ENCODE results near the gene PAFAH1B1.
"Not testable (repeated sequence)": the region's sequence is repeated elsewhere in the genome, so short reads cannot be mapped to it uniquely, and the experiment has no call there.

The PAFAH1B1 gene

DNA sequence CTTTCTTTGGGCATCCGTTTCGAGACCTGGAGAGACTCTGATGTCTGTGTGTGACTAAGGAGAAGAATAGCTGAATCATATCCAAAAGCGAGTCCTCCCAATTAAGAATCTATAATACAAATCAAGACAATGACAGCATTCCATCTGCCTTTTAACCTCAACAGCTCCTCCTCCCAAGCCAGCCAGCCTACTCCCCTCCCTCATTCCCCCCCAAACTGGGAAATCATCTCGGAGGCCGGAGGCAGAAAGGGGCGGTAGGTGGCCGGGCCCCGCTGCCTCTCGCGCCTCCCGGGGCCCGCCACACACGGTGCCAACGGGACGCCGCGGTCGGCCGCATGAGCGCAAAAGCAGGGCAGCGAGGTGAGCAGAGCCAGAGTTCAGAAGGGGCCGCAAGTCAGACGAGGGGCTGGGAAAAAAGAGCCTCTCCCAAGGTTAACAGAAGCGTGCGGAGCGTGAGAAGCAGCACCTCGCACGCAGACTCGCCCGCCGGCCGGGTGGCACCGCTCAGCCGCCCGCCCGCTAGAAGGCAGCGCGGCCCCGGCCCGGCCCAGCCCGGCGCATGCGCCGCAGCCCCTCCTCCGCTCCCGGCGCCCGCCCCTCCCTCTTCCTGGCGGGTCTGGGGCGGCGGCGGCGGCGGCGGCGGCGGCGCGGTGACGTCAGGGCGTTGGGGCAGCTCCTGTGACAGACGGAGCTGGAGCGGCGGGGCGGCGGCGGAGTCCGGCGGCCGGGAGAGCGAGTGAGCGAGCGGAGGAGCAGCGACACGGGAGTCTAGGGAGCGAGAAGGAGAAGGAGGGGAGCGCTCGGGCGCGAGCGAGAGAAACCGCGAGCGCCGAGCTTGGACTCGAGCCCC lies at the start of gene PAFAH1B1:
TSS of gene PAFAH1B1 (plus strand) at position 684 of the 850 bp plus-strand sequence. CDS start 44,635 bp downstream, outside the sequence.
- no peak for TF ChIP-seq ZNF274 (IDR thresholded peaks at IDR 0.05; ENCODE audit: low read depth, low read length)
- peak within 1 kb of the TSS; percentile 94 for H3K4me3 ChIP-seq (ENCODE audit: low read length)

DNA sequence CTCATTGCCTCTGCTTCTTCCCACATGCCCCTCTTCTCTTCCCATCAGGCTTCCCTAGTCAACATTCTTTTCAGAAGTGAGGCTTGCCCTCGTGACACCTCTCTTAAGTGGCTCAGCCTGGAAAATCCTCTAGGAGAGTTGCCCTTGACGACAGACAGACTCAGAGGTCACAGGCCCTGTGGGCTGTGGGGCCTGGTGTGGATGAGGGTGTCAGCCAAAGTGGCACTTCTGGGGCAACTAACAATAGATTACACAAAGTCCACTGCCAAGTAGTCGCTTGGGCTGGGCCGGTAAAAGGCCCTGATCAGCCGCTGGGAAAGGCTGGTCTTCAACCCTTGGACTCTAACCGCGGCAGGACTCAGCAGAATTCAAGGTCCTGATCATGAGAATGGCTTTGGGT lies 48.1 kb upstream of the PAFAH1B1 start:
- H3K4me3 ChIP-seq (ENCODE audit: low read length) = no peak overlapping the region
- TF ChIP-seq ZNF274 (IDR thresholded peaks at IDR 0.05; ENCODE audit: low read depth, low read length) = no peak

DNA sequence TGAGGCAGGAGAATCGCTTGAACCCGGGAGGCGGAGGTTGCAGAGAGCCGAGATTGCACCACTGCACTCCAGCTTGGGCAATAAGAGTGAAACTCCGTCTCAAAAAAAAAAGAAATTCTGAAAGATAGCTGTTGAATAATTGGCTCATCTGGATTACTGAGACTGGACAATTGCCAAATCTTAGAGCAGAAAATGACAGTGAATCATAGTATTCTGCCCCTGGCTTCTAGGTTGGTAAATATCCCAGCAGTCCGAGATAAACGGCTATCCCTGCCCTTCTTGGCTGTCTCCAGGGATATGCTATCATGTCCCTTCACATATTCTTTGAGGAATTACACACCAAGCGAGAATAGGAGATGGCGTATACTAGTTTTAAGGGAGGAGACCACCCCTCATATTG lies 46.3 kb upstream of the PAFAH1B1 start:
- no peak overlapping the region for H3K4me3 ChIP-seq (ENCODE audit: low read length)

DNA sequence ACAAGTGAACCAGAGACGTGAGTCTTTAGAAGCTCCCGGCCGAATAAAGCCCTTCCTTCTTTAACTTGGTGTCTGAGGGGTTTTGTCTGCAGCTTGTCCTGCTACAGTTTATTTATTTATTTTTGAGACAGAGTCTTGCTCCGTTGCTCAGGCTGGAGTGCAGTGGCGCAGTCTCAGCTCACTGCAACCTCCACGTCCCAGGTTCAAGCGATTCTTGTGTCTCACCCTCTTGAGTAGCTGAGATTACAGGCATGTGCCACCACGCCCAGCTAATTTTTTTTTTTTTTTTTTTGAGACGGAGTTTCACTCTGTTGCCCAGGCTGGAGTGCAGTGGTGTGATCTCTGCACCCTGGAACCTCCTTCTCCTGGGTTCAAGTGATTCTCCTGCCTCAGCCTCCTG lies 45.4 kb upstream of the PAFAH1B1 start:
- H3K4me3 ChIP-seq (ENCODE audit: low read length) = not testable (repeated sequence)

More for the DNA sequence above, 46.3 kb upstream of the PAFAH1B1 start:
- no peak for TF ChIP-seq ZNF274 (IDR thresholded peaks at IDR 0.05; ENCODE audit: low read depth, low read length)

DNA sequence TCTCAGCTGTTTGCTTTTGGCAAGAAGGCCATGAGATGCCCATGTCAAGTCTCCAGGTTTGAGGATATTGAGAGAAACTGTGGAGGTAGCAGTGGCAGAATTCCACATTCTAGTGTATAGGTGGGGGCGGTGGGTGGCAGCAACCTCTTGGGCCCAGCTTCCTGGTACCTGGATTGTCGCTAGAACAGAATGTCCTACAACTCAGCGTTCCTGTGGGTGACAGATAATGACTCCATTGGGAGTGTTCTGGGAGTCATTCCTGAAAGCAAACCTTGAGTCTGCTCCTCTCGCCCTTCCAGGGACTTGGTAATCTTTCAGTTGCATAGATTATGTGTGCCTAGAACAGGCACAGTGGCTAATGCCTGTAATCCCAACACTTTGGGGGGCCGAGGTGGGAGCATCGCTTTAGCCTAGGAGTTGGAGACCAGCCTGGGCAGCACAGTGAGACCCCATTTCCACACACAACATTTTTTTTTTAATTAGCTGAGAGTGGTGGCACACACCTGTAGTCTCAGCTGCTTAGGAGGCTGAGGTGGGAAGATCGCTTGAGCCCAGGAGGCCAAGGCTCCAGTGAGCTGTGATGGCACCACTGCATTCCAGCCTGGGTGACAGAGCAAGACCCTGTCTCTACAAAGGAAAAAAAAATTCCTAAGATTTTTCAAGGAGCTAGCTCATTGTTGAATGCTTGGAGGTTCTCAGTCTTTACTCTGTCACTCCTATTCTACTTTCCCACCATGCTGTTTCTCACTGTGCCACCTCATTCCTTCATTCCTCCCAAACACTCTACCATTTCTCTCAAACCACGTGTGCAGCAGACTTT lies 43.9 kb upstream of the PAFAH1B1 start:
- TF ChIP-seq ZNF274 (IDR thresholded peaks at IDR 0.05; ENCODE audit: low read depth, low read length) = no peak
- no peak overlapping the region for H3K4me3 ChIP-seq (ENCODE audit: low read length)

DNA sequence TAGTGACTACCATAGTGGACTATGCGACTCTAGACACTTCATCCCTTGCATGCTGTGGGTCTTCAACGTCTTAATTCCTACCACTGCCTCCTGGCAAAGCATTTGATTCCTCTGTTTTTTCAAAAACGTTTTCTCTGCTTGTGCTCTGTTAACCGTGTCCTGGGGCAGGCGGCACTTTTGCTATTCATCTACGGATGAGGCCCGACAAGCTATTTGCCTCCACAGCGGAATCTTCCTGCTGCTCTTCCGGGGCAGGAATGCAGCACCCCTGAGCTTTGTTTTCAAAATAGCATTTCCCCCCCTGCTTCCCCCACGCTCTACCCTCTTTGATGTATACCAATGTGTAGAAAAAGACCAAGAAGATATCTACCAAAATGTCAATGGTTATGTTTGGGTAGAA lies 42.0 kb upstream of the PAFAH1B1 start:
- TF ChIP-seq ZNF274 (IDR thresholded peaks at IDR 0.05; ENCODE audit: low read depth, low read length) = no peak
- H3K4me3 ChIP-seq (ENCODE audit: low read length) = no peak overlapping the region

DNA sequence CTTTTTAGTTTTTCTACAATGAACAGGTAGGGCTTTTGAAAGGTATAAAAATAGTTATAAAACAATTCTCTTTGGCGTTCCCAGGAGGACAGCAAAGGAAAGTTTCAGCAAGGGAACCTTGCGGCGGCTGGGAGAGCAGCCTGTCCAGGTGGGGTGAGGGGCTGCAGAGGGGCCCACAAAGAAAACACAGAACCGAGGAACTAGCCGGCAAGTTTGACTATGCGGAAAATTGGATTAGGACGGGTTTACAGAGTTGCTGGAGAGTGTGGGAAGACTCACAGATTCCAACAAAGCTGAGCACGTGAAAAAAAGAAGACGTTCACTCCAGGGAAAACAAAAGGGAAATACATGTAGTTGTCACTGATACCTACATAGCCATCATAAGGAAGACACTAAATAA lies 41.5 kb upstream of the PAFAH1B1 start:
- H3K4me3 ChIP-seq (ENCODE audit: low read length) = no peak overlapping the region

DNA sequence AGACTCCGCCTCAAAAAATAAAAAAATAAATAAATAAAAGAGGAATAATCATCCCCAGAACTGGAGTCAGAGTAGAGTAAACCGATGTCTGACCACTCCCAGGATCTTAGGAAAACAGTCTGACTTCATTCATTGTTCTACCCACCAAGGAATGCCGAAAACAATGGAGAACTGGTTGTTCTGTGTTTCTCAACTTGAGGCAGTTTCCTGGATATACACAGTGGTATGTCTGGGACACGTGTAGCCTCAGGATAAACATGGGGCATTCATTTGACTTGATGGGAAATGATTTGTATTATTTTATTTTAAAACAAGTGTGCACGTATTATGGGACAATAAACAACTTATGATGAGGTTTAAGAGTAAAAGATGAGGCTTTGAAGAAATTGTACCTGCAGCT lies 32.8 kb upstream of the PAFAH1B1 start:
- H3K4me3 ChIP-seq (ENCODE audit: low read length) = no peak overlapping the region
- no peak for TF ChIP-seq ZNF274 (IDR thresholded peaks at IDR 0.05; ENCODE audit: low read depth, low read length)

More for the DNA sequence above, 41.5 kb upstream of the PAFAH1B1 start:
- TF ChIP-seq ZNF274 (IDR thresholded peaks at IDR 0.05; ENCODE audit: low read depth, low read length) = no peak

DNA sequence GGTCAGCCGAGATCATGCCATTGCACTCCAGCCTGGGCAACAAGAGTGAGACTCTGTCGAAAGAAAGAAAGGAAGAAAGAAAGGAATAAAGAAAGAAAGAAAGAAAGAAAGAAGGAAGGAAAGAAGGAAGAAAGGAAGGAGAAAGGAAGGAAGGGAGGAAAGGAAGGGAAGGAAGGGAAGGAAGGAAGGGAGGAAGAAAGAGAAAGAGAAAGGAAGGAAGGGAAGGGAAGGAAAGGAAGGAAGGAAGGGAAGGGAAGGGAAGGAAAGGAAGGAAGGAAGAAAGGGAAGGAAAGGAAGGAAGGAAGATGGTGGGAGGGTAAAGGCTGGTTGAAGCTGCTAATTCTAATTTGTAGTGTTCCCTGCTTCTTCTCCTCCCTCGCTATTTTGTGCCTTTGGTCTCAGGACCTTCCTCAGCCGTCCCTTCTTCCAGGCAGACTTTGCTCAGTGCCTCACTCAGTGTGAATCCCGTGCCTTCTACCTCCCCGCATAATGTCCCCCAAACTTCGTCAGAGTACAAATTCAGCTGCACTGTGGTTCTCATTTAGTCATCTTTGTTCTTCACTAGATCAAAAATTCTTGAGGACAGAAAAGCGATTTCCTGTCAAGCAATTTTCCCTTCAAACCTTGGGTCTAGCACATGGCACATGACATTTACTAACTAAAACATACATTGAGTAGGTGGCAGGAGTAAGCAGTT lies 31.1 kb upstream of the PAFAH1B1 start:
- H3K4me3 ChIP-seq (ENCODE audit: low read length) = no peak overlapping the region
- no peak for TF ChIP-seq ZNF274 (IDR thresholded peaks at IDR 0.05; ENCODE audit: low read depth, low read length)

DNA sequence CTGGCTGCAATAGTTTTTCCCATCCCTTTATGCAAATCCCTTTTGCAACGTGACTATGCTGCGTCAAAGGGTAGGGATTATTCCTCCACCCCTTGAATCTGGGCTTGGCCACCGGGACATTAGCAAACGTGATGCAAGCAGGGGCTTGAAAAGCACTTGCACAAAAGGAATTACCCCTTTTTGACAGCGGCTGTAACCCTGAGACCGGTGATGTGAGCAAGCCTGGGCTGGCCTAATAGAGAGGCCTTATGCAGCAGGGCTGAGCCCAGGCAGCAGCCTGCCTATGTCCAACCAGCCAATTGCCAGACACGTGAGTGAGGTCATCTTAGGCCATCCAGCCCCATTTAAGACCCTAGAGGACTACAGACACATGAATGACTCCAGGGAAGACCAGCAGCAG lies 30.4 kb upstream of the PAFAH1B1 start:
- no peak for TF ChIP-seq ZNF274 (IDR thresholded peaks at IDR 0.05; ENCODE audit: low read depth, low read length)
- no peak overlapping the region for H3K4me3 ChIP-seq (ENCODE audit: low read length)

DNA sequence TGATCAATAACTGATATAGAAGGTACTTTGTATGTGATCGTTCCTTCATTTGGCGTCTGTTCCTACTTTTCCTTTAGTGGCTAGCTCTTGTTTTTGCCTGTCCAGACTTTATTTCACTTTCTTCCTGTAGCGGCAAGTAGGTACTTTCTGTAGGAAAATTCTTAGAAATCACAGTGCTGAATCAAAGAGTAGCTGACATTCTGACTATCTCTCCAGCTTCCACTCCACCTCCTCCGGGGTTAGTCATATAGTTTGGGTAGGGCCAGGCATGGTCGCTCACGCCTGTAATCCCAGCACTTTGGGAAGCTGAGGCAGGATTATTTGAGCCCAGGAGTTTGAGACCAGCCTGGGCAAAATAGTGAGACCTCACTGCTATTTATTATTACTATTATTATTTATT lies 29.9 kb upstream of the PAFAH1B1 start:
- H3K4me3 ChIP-seq (ENCODE audit: low read length) = no peak overlapping the region
- TF ChIP-seq ZNF274 (IDR thresholded peaks at IDR 0.05; ENCODE audit: low read depth, low read length) = no peak

DNA sequence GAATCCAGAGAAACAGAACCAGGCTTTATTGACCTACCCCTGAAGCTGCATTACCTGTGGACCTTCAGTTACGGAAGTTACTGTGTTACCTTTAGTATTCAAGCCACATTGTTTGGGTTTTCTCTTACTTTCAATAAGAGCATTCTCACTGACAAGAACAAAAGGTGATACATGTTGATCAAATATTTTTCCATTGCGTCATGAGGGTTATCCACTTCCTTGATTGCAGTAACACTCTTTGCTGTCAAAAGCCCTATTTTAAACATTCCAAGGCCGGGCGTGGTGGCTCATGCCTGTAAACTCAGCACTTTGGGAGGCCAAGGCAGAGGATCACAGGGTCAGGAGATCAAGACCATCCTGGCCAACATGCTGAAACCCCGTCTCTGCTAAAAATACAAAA lies 28.6 kb upstream of the PAFAH1B1 start:
- H3K4me3 ChIP-seq (ENCODE audit: low read length) = no peak overlapping the region
- TF ChIP-seq ZNF274 (IDR thresholded peaks at IDR 0.05; ENCODE audit: low read depth, low read length) = no peak

DNA sequence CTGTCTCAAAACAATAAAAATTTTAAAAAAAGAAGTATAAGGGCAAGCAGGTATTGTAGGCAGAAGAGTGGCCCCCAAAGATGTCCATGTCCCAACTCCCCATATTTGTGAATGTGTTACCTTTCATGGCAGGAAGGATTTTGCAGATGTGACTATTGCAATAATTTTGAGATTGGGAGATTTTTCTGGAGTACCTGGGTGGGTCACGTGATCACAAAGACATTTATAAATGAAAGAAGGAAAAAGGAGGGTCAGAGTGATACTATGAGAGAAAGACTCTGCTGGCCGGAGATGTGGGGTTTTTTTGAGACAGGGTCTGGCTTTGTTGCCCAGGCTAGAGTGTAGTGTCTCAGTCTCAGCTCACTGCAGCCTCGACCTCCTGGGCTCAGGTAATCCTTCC lies 27.4 kb upstream of the PAFAH1B1 start:
- no peak for TF ChIP-seq ZNF274 (IDR thresholded peaks at IDR 0.05; ENCODE audit: low read depth, low read length)
- H3K4me3 ChIP-seq (ENCODE audit: low read length) = no peak overlapping the region

DNA sequence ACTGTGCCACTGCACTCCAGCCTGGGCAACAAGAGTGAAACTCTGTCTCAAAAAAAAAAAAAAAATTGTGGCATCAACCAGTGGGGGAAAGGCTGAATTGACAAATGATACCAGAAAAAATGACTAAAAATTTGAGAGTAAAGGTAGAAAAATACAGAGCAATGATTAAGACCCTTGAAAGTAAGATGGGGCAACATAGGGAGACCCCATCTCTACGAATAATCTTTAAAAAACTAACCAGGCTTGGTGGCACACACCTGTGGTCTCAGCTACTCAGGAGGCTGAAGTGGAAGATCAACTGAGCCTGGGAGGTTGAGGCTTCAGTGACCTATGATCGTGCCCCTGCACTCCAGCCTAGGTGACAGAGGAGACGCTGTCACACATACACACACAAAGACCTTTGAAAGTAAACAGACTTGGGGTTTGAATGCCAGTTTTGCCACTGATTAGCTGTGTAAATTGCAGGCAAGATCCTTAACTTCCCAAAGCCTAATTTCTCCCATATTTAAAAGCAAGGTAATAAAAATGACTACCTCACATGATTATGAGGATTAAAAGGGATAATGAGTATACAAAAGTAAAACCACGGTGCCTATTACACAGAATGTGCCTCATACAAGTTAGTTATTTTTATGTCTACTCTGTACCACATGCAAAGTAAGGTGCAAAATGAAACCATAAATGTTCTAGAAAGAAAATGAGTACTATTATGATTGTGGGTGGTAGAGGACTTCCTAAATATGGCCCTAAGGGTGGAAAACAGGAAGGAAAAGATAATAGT lies 21.7 kb upstream of the PAFAH1B1 start:
- peak overlapping the region; percentile 34; the same call in 1 of the 2 replicates for H3K4me3 ChIP-seq (ENCODE audit: low read length)
- no peak for TF ChIP-seq ZNF274 (IDR thresholded peaks at IDR 0.05; ENCODE audit: low read depth, low read length)

DNA sequence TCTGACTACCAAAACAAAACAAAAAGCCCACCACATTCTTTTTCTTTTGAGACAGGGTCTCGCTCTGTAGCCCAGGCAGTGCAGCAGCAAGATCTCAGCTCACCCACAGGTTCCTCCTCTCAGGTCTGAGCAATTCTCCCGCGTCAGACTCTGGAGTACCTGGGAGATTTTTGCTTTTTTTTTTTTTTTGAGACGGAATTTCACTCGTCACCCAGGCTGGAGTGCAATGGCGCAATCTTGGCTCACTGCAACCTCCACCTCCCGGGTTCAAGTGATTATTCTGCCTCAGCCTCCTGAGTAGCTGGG lies 21.2 kb upstream of the PAFAH1B1 start:
- not testable (repeated sequence) for H3K4me3 ChIP-seq (ENCODE audit: low read length)

All from GM08714 (cell line).